Measurements from ENCODE around the gene ABHD16A.

DNA sequence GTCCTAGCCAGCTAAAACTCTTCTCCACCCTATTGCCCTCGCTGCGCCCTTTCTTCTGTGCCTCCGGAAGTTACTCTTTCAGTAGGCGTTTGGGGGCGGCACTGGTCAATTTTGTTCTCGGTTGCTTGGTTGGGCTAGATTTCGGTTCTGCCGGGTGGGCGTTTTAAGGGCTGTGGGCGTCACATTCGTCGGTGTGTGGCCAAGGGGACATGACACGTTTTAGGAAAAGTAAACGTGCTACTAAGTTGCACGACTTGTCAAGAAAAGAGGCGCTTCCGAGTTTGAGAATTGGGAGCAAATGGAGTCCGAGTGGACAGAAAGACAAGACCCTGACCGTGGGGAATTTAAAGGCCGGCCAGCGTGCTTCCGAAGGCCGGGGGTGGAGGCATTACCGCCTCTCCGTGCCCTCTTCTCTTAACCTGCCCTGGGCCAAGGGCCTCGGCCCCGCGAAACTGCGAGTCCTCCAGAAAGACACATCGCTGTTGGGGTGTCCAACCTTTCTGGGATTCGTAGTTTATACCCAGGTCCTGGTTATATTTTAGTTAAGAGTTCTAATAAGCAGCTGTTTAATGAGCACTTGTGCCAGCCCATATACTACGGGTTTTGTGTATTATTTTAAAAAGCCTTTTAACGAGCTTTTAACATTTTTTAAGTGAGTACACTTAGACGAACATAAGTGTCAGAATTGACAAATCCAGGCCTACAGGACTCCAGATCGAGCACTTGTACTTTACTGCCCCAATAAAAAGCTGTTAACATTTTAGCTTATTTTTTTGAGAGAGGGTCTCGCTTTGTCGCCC lies 50.0 kb downstream of the ABHD16A start:
- TF ChIP-seq FOXK2 (IDR thresholded peaks at IDR 0.05) (no peak), FOXA1 (IDR thresholded peaks at IDR 0.05) (no peak), ZNF384 (IDR thresholded peaks at IDR 0.05) (no peak), SP1 (IDR thresholded peaks at IDR 0.05) (no peak), SUZ12 (IDR thresholded peaks at IDR 0.05) (no peak), ELF4 (IDR thresholded peaks at IDR 0.05) (no peak), BHLHE40 (IDR thresholded peaks at IDR 0.05; ENCODE audit: borderline replicate concordance) (no peak)

Measured in HEK293T (cell line).